NCI-H69 (cell line): ENCODE data around the gene PTCD1.
A peak's percentile ranks its signal among the peaks of the same experiment; 100 is the strongest.

Experiments
- DNase-seq: peaks from one replicate; lab custom pipeline; 2025; lab: John Stamatoyannopoulos, UW

Gene PTCD1

GRCh38 chr7:99438573-99439480 is at the start of gene PTCD1, which contains the start of gene CPSF4:
PTCD1 (minus strand) TSS chr7:99438798; CDS start chr7:99435242, 3,556 bp downstream.
CPSF4 (plus strand) TSS chr7:99438943; CDS start chr7:99439083, 140 bp downstream.
- DNase-seq, result peak; percentile 97

GRCh38 chr7:99485094-99485493 is 46.5 kb upstream of the PTCD1 start:
- no peak for DNase-seq

- DNase-seq, result no peak
Observed at GRCh38 chr7:99478464-99479440, 40.2 kb upstream of the PTCD1 start.

GRCh38 chr7:99476107-99476506 is 37.5 kb upstream of the PTCD1 start:
- no peak for DNase-seq

GRCh38 chr7:99473315-99473596 is 34.7 kb upstream of the PTCD1 start:
- DNase-seq, result peak; percentile 57

- peak; percentile 99 for DNase-seq
Observed at GRCh38 chr7:99472561-99473314, 34.1 kb upstream of the PTCD1 start, which contains the start of gene ZNF789. ZNF789 (plus strand) TSS chr7:99472890; CDS start chr7:99476457, 3,567 bp downstream.

GRCh38 chr7:99469381-99470065 is 30.9 kb upstream of the PTCD1 start:
- DNase-seq, result peak; percentile 55

GRCh38 chr7:99468336-99468918 is 29.8 kb upstream of the PTCD1 start:
- DNase-seq, result no peak

- peak; percentile 41 for DNase-seq
Observed at GRCh38 chr7:99465421-99465768, 26.8 kb upstream of the PTCD1 start.

- no peak for DNase-seq
Observed at GRCh38 chr7:99461221-99461620, 22.6 kb upstream of the PTCD1 start.

GRCh38 chr7:99460651-99461050 is 22.1 kb upstream of the PTCD1 start:
- no peak for DNase-seq

- peak; percentile 49 for DNase-seq
Observed at GRCh38 chr7:99459087-99459486, 20.5 kb upstream of the PTCD1 start.

- no peak for DNase-seq
Observed at GRCh38 chr7:99457650-99458493, 19.3 kb upstream of the PTCD1 start.

- DNase-seq, result no peak
Observed at GRCh38 chr7:99457050-99457649, 18.6 kb upstream of the PTCD1 start.

- DNase-seq, result no peak
Observed at GRCh38 chr7:99456288-99456687, 17.7 kb upstream of the PTCD1 start.

- DNase-seq, result no peak
Observed at GRCh38 chr7:99455874-99456273, 17.3 kb upstream of the PTCD1 start.

- no peak for DNase-seq
Observed at GRCh38 chr7:99453105-99453504, 14.5 kb upstream of the PTCD1 start.

- no peak for DNase-seq
Observed at GRCh38 chr7:99452541-99452940, 13.9 kb upstream of the PTCD1 start.

GRCh38 chr7:99451936-99452335 is 13.3 kb upstream of the PTCD1 start:
- no peak for DNase-seq

GRCh38 chr7:99449326-99449725 is 10.7 kb upstream of the PTCD1 start:
- no peak for DNase-seq
